SK-N-SH (cell line): Measurements from ENCODE around the gene ATP6V0A1. TPM values are rescaled to one million over a fixed set of nuclear protein-coding genes. Genes with fewer than 3 reads are reported as not detected.
A peak's percentile ranks its signal among the peaks of the same experiment; 100 is the strongest.

Experiments used
- CTCF ChIA-PET: fragments of 300-600, 350-600 bp; formaldehyde crosslinking; extraction: SDS; loops from one replicate; lab custom pipeline; 2021; lab: Yijun Ruan, JAX
- POLR2A ChIA-PET: fragments of 350-600 bp; sonication (Branson Sonifier 250); formaldehyde crosslinking; extraction: SDS; loops from one replicate; lab custom pipeline; 2020; ENCODE audit warnings: antibody characterized with exemption, inconsistent platforms; lab: Yijun Ruan, JAX
- DNase-seq: peaks from one replicate; pipeline ENCODE4 v3.0.0; 2012
- H2AFZ ChIP-seq: fragments of 200-600 bp; sonication (generic); 2 replicates; pipeline ENCODE4 v1.8.1; 2016; ENCODE audit warnings: antibody characterized with exemption, mild to moderate bottlenecking, low read depth
- H3F3A ChIP-seq: fragments of 200-600 bp; sonication (generic); replicated peaks from 2 replicates; pipeline ENCODE3; 2016; ENCODE audit warnings: antibody characterized with exemption, mild to moderate bottlenecking; ENCODE audit not compliant: insufficient read depth
- H3K27ac ChIP-seq, 2 experiments: fragments of 200-500 bp in 1 of 2; fragments of 200-600 bp in 1 of 2; sonication (Bioruptor generic) in 1 of 2; sonication (generic), shearing (Covaris generic) in 1 of 2; 2 replicates each; pipeline versions ENCODE4 v1.5.1 to v1.6.1; 2014 to 2016; ENCODE audit warnings: low read depth in 2 of 2, inconsistent platforms in 1 of 2, low read length in 1 of 2, mild to moderate bottlenecking in 1 of 2, mixed read lengths in 1 of 2
- H3K27me3 ChIP-seq: fragments of 200-600 bp; sonication (generic), shearing (Covaris generic); 2 replicates; pipeline ENCODE4 v1.6.1; 2016; ENCODE audit warnings: mixed run types; ENCODE audit not compliant: insufficient read depth
- H3K36me3 ChIP-seq, 2 experiments: fragments of 200-500 bp in 1 of 2; fragments of 200-600 bp in 1 of 2; sonication (Bioruptor generic) in 1 of 2; sonication (generic) in 1 of 2; replicated peaks in 1 of 2; 2 replicates each; pipeline versions ENCODE3 to v1.5.1; 2014 to 2016; ENCODE audit warnings: low read length in 1 of 2, mild to moderate bottlenecking in 1 of 2; ENCODE audit not compliant: insufficient read depth in 2 of 2, control insufficient read depth in 1 of 2
- H3K4me1 ChIP-seq, 2 experiments: fragments of 200-500 bp in 1 of 2; fragments of 200-600 bp in 1 of 2; sonication (Bioruptor generic) in 1 of 2; sonication (generic), shearing (Covaris generic) in 1 of 2; 2 replicates each; pipeline versions ENCODE4 v1.5.1 to v1.6.1; 2014 to 2016; ENCODE audit warnings: low read depth in 1 of 2, low read length in 1 of 2, mixed run types in 1 of 2; ENCODE audit not compliant: insufficient read depth in 2 of 2, control insufficient read depth in 1 of 2
- H3K4me2 ChIP-seq: fragments of 200-600 bp; sonication (generic), shearing (Covaris generic); 2 replicates; pipeline ENCODE4 v1.6.1; 2017; ENCODE audit warnings: mixed run types
- H3K4me3 ChIP-seq, 2 experiments: fragments of 200-500 bp in 1 of 2; fragments of 200-600 bp in 1 of 2; sonication (Bioruptor generic) in 1 of 2; sonication (generic), shearing (Covaris generic) in 1 of 2; 2 replicates each; pipeline versions ENCODE4 v1.5.1 to v1.8.1; 2014 to 2016; ENCODE audit warnings: low read depth in 2 of 2, inconsistent platforms in 1 of 2, low read length in 1 of 2, mild to moderate bottlenecking in 1 of 2, mixed read lengths in 1 of 2, moderate library complexity in 1 of 2
- H3K79me2 ChIP-seq: fragments of 200-600 bp; sonication (generic); 2 replicates; pipeline ENCODE4 v1.8.1; 2017; ENCODE audit warnings: mild to moderate bottlenecking; ENCODE audit not compliant: insufficient read depth
- H3K9ac ChIP-seq: fragments of 200-600 bp; sonication (generic); 2 replicates; pipeline ENCODE4 v1.6.1; 2017; ENCODE audit warnings: mixed run types
- H3K9me2 ChIP-seq: fragments of 200-600 bp; sonication (generic); 2 replicates; pipeline ENCODE4 v1.6.1; 2017; ENCODE audit warnings: mixed run types
- H3K9me3 ChIP-seq: fragments of 200-600 bp; sonication (generic); 2 replicates; pipeline ENCODE4 v1.6.1; 2017; ENCODE audit warnings: mixed run types, mild to moderate bottlenecking, moderate library complexity
- H4K20me1 ChIP-seq: fragments of 200-600 bp; sonication (generic); 2 replicates; pipeline ENCODE4 v1.6.1; 2017; ENCODE audit warnings: mild to moderate bottlenecking, mixed run types; ENCODE audit not compliant: insufficient read depth
- ELF1 ChIP-seq: IDR thresholded peaks from 2 replicates; pipeline ENCODE4 v1.4.0; 2012
- FOXJ3 ChIP-seq: sonication (generic); formaldehyde crosslinking; IDR thresholded peaks from 2 replicates; pipeline ENCODE4 v1.5.1; 2020; ENCODE audit warnings: mild to moderate bottlenecking, missing genetic modification reagents
- GABPA ChIP-seq: IDR thresholded peaks from 2 replicates; pipeline ENCODE4 v1.4.0; 2012; ENCODE audit warnings: low read depth, mild to moderate bottlenecking
- IRF3 ChIP-seq: fragments of 150-350 bp; IDR thresholded peaks from 2 replicates; pipeline ENCODE4 v1.6.1; 2016; ENCODE audit warnings: mild to moderate bottlenecking, low read depth, low read length
- JUND ChIP-seq: IDR thresholded peaks from 2 replicates; pipeline ENCODE4 v1.4.0; 2012
- MAX ChIP-seq: IDR thresholded peaks from 2 replicates; pipeline ENCODE4 v1.4.0; 2012; ENCODE audit warnings: low read depth
- MEF2A ChIP-seq: IDR thresholded peaks from 2 replicates; pipeline ENCODE4 v1.4.0; 2012; ENCODE audit warnings: low read depth, borderline replicate concordance
- MXI1 ChIP-seq: IDR thresholded peaks from 2 replicates; pipeline ENCODE4 v1.6.1; 2012; ENCODE audit warnings: mild to moderate bottlenecking, low read depth, low read length, improper control_type of control experiment
- NFIC ChIP-seq: IDR thresholded peaks from 2 replicates; pipeline ENCODE4 v1.4.0; 2012; ENCODE audit warnings: borderline replicate concordance
- NRF1 ChIP-seq: IDR thresholded peaks from 2 replicates; pipeline ENCODE4 v1.6.1; 2012; ENCODE audit warnings: low read depth, mild to moderate bottlenecking, low read length
- POLR2AphosphoS5 ChIP-seq: IDR thresholded peaks from 2 replicates; pipeline ENCODE4 v1.6.1; 2012; ENCODE audit warnings: low read depth, low read length
- RFX5 ChIP-seq: IDR thresholded peaks from 2 replicates; pipeline ENCODE4 v1.6.1; 2012; ENCODE audit warnings: mild to moderate bottlenecking, improper control_type of control experiment, low read length
- SIN3A ChIP-seq: IDR thresholded peaks from 2 replicates; pipeline ENCODE4 v1.6.1; 2012; ENCODE audit warnings: low read depth, mild to moderate bottlenecking, low read length, moderate library complexity, borderline replicate concordance
- TAF1 ChIP-seq: IDR thresholded peaks from 2 replicates; pipeline ENCODE4 v1.6.1; 2012; ENCODE audit warnings: low read depth, mild to moderate bottlenecking, low read length, moderate library complexity, borderline replicate concordance
- TCF12 ChIP-seq: IDR thresholded peaks from 2 replicates; pipeline ENCODE4 v1.4.0; 2012
- USF1 ChIP-seq: IDR thresholded peaks from 2 replicates; pipeline ENCODE4 v1.4.0; 2012; ENCODE audit warnings: low read depth, borderline replicate concordance
- USF2 ChIP-seq: fragments of 150-350 bp; IDR thresholded peaks from 2 replicates; pipeline ENCODE4 v1.6.1; 2017; ENCODE audit warnings: antibody characterized with exemption, low read length, low read depth, borderline replicate concordance
- ZBTB33 ChIP-seq: IDR thresholded peaks from 2 replicates; pipeline ENCODE4 v1.4.0; 2012; ENCODE audit warnings: low read depth, borderline replicate concordance
- WGBS: methylation state at CpG from one replicate; pipeline ENCODE4 v1.1.6; 2017; ENCODE audit warnings: low lambda C conversion rate; 5-methylcytosine and 5-hydroxymethylcytosine counted together
- polyA plus RNA-seq, 3 experiments: library from polyadenylated mRNA; depleted of rRNA; stranded (reverse); fragments of >200 nt; gene quantifications; 2 replicates each; pipeline ENCODE4 v1.2.3, GENCODE V29; 2012

ATP6V0A1 gene
- polyA plus RNA-seq, 1 of the 3 experiments (the other 2 are of a cell fraction), result 31.7 TPM

GRCh38 chr17:42566883-42567573 is 108.3 kb downstream of the ATP6V0A1 start, which contains the start of gene MLX:
TSS of gene MLX (plus strand) at chr17:42567100. CDS start at chr17:42567125, 25 bp downstream.
- Histone ChIP-seq H3K36me3 (peaks cover 41 to 59% of the 10 kb centered on the region in 2 experiments), H3K27ac (peak within 1 kb of the TSS; percentile 58 to 91), H3K27me3 (no peaks in the 10 kb centered on the region), H3K4me1 (peaks cover 4 to 28% of the 10 kb centered on the region in 2 experiments; a peak in 3 of 4 replicates), H3K9me3 (no peaks in the 10 kb centered on the region), H3K9me2 (no peaks in the 10 kb centered on the region), H3K79me2 (peaks cover 78% of the 10 kb centered on the region), H3K4me2 (peak within 1 kb of the TSS; percentile 98), H3K9ac (peak within 1 kb of the TSS; percentile 80)
- CTCF ChIA-PET, result interaction anchor here (0.7 to 8.3 kb wide), 4 partner anchors 12 to 112 kb away, joined by 3 to 51 read pairs (median 25); partner anchors contain the start of gene PSMC3IP
- TF ChIP-seq MEF2A (no peak), ZBTB33 (0 out of 2 replicates have a peak, but pooled peaks have one; percentile 14), USF1 (peak; percentile 99), JUND (no peak), IRF3 (0 out of 2 replicates have a peak, but pooled peaks have one; percentile 23), NFIC (peak; percentile 90), USF2 (peak; percentile 89), RFX5 (no peak), GABPA (peak; percentile 72), MXI1 (peak; percentile 87), POLR2AphosphoS5 (peak; percentile 74), FOXJ3 (CRISPR knock-in tag) (no peak), SIN3A (peak; percentile 81; the same call in 1 of the 2 replicates), TAF1 (peak; percentile 65; the same call in 1 of the 2 replicates), TCF12 (no peak), MAX (peak; percentile 70; the same call in 1 of the 2 replicates), ELF1 (peak; percentile 51), NRF1 (peak; percentile 86)
- TF ChIP-seq, all 33 proteins: peak for 13
- Histone ChIP-seq H3F3A (peaks cover 39% of the 10 kb centered on the region), H2AFZ (peak within 1 kb of the TSS; percentile 78), H3K4me3 (peak within 1 kb of the TSS; percentile 76 to 92), H4K20me1 (no peaks in the 10 kb centered on the region)
- 1% methylated on average over 16 of the region's 72 CpGs for WGBS
- POLR2A ChIA-PET, result interaction anchor here (0.8 to 1.3 kb wide), 4 partner anchors 10 to 31 kb away, joined by 3 to 7 read pairs (median 4); partner anchors contain the start of gene PSMC3IP
- DNase-seq, result peak; percentile 100
